Parathyroid adenoma (tissue), 2 donors: ENCODE measurements around the gene CEP128.

Experiments
- H2AFZ ChIP-seq: fragments of 300-600 bp; sonication (generic); one replicate; pipeline ENCODE4 v1.7.0; 2017; ENCODE audit warnings: antibody characterized with exemption, mild to moderate bottlenecking
- H3K27ac ChIP-seq: fragments of 300-600 bp; sonication (generic); one replicate; pipeline ENCODE4 v1.7.0; 2017
- H3K27me3 ChIP-seq: fragments of 300-600 bp; sonication (generic); one replicate; pipeline ENCODE4 v1.7.0; 2017; ENCODE audit warnings: low read length; ENCODE audit not compliant: control insufficient read depth, insufficient read depth
- H3K36me3 ChIP-seq: fragments of 300-600 bp; sonication (generic); one replicate; pipeline ENCODE4 v1.7.0; 2017; ENCODE audit warnings: low read length; ENCODE audit not compliant: control insufficient read depth, insufficient read depth
- H3K4me1 ChIP-seq: fragments of 300-600 bp; sonication (generic); one replicate; pipeline ENCODE4 v1.7.0; 2017; ENCODE audit warnings: control low read depth
- H3K4me2 ChIP-seq: fragments of 300-600 bp; sonication (generic); one replicate; pipeline ENCODE4 v1.7.0; 2017; ENCODE audit warnings: low read length
- H3K4me3 ChIP-seq: fragments of 300-600 bp; sonication (generic); one replicate; pipeline ENCODE4 v1.7.0; 2017; ENCODE audit warnings: low read depth, low read length
- H3K79me2 ChIP-seq: fragments of 300-600 bp; sonication (generic); one replicate; pipeline ENCODE4 v1.7.0; 2017; ENCODE audit warnings: control low read depth
- H3K9ac ChIP-seq: fragments of 300-600 bp; sonication (generic); one replicate; pipeline ENCODE4 v1.7.0; 2017; ENCODE audit warnings: mild to moderate bottlenecking
- H3K9me3 ChIP-seq: fragments of 300-600 bp; sonication (generic); one replicate; pipeline ENCODE4 v1.7.0; 2017; ENCODE audit warnings: low read length; ENCODE audit not compliant: control insufficient read depth
- TF ChIP-seq, protein P1 (sequence below): fragments of 300-600 bp; sonication (generic); IDR thresholded peaks from one replicate; pipeline ENCODE4 v1.7.0; 2017; ENCODE audit warnings: antibody characterized with exemption, mild to moderate bottlenecking
- donor health status: primary hyperparathyroidism.

Gene CEP128

DNA sequence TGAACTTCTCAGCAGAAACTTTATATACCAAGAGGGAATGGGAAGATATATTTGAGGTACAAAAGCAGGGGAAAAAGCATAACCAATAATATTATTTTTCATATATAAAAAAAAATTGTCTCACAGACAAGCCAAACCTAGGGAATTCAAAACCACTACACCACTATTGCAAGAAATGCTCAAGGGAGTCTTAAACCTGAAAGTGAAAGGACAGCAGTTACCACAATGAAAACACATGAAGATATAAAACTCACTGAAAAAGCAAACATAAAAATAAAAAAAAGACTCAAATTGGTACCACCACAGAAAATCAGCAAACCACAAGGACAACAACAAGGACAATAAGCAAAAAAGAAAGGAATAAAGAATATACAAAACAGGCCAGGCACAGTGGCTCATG is 131.9 kb downstream of the CEP128 start:
- Histone ChIP-seq H3K4me3 (no peak overlapping the region), H2AFZ (no peak overlapping the region), H3K79me2 (no peaks in the 10 kb centered on the region), H3K4me1 (no peaks in the 10 kb centered on the region), H3K9me3 (no peaks in the 10 kb centered on the region), H3K9ac (no peak overlapping the region), H3K27me3 (no peaks in the 10 kb centered on the region), H3K36me3 (no peaks in the 10 kb centered on the region), H3K27ac (no peak overlapping the region), H3K4me2 (no peak overlapping the region)
- TF ChIP-seq, protein P1, sequence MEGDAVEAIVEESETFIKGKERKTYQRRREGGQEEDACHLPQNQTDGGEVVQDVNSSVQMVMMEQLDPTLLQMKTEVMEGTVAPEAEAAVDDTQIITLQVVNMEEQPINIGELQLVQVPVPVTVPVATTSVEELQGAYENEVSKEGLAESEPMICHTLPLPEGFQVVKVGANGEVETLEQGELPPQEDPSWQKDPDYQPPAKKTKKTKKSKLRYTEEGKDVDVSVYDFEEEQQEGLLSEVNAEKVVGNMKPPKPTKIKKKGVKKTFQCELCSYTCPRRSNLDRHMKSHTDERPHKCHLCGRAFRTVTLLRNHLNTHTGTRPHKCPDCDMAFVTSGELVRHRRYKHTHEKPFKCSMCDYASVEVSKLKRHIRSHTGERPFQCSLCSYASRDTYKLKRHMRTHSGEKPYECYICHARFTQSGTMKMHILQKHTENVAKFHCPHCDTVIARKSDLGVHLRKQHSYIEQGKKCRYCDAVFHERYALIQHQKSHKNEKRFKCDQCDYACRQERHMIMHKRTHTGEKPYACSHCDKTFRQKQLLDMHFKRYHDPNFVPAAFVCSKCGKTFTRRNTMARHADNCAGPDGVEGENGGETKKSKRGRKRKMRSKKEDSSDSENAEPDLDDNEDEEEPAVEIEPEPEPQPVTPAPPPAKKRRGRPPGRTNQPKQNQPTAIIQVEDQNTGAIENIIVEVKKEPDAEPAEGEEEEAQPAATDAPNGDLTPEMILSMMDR = no peak

DNA sequence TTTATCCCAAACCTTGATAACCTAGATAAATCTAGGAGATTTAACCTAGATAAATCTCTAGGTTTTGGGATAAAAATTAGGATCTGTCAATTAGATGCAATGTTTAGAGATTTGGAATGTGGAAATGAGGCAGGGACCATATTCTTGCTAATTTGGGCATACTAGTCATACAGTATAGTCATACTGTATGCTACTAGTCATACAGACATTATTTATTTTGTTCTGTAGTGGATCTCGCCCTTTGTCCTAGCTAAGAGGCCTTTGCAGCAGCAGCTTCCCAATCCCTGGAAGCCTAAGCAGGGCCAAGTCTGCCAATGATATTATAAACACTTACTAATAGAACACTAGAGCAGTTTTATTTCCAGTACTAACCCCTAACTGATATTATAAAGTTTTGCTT is 136.4 kb downstream of the CEP128 start:
- no peak overlapping the region for H3K4me2 ChIP-seq
- no peaks in the 10 kb centered on the region for H3K36me3 ChIP-seq
- H3K9me3 ChIP-seq = no peaks in the 10 kb centered on the region
- H2AFZ ChIP-seq = no peak overlapping the region
- H3K4me1 ChIP-seq = peaks cover 4% of the 10 kb centered on the region
- no peaks in the 10 kb centered on the region for H3K27me3 ChIP-seq
- no peak overlapping the region for H3K9ac ChIP-seq
- TF ChIP-seq, protein P1 = no peak
- H3K4me3 ChIP-seq = no peak overlapping the region
- H3K79me2 ChIP-seq = no peaks in the 10 kb centered on the region
- no peak overlapping the region for H3K27ac ChIP-seq

DNA sequence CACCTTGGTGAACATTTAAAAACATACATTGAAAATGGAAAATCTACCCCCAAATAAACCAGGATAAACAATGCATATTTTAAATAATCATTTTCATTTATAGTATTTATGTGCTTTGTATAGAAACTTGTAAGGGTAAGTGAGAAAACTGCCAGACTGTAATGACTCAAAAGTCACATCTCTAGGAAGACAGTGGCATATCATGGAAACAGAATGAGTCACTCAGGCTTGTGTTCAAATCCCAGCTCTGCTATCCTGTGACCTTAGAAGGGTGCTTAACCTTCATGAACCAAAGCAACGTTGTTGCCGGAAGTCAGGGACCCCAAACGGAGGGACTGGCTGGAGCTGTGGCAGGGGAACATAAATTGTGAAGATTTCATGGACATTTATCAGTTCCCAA is 142.7 kb downstream of the CEP128 start:
- H3K36me3 ChIP-seq = no peaks in the 10 kb centered on the region

GRCh38 chr14:80798211-80798610 is 143.3 kb downstream of the CEP128 start:
- Histone ChIP-seq H3K36me3 (no peaks in the 10 kb centered on the region), H3K9me3 (no peaks in the 10 kb centered on the region), H2AFZ (no peak overlapping the region), H3K79me2 (no peaks in the 10 kb centered on the region), H3K4me3 (no peak overlapping the region), H3K27me3 (no peaks in the 10 kb centered on the region), H3K9ac (no peak overlapping the region), H3K4me1 (peaks cover 4% of the 10 kb centered on the region), H3K27ac (no peak overlapping the region), H3K4me2 (no peak overlapping the region)
- TF ChIP-seq, protein P1 = no peak

More for the DNA sequence above, 142.7 kb downstream of the CEP128 start:
- H3K27ac ChIP-seq = no peak overlapping the region
- no peak overlapping the region for H3K4me2 ChIP-seq
- TF ChIP-seq, protein P1 = no peak
- no peak overlapping the region for H3K4me3 ChIP-seq
- no peak overlapping the region for H3K9ac ChIP-seq
- H3K79me2 ChIP-seq = no peaks in the 10 kb centered on the region
- H3K4me1 ChIP-seq = peaks cover 4% of the 10 kb centered on the region
- H2AFZ ChIP-seq = no peak overlapping the region
- H3K27me3 ChIP-seq = no peaks in the 10 kb centered on the region
- no peaks in the 10 kb centered on the region for H3K9me3 ChIP-seq

DNA sequence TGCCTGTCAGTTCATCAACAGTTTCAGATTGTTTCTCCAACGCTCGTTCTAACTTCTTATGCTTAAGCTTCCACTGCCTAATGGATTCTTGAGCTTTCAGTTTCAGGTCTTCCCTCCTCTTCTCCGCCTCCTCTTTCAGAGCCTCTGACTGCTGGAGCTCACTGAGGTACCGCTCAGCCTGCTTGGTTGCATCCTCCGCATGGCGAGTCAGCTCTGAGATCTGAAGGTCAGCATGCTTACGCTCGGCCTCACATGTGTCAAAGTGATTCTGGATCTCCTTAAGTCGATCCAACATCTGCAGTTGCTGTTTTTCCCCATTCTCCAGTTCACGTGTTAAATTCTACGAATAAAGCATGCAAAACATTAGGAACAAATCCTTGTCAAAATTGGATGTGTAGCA is 148.8 kb downstream of the CEP128 start:
- H3K4me3 ChIP-seq = no peak overlapping the region
- H3K36me3 ChIP-seq = no peaks in the 10 kb centered on the region
- no peaks in the 10 kb centered on the region for H3K79me2 ChIP-seq
- no peaks in the 10 kb centered on the region for H3K27me3 ChIP-seq
- no peaks in the 10 kb centered on the region for H3K4me1 ChIP-seq
- H3K9me3 ChIP-seq = no peaks in the 10 kb centered on the region
- TF ChIP-seq, protein P1 = no peak
- H3K4me2 ChIP-seq = no peak overlapping the region
- H3K9ac ChIP-seq = no peak overlapping the region
- no peak overlapping the region for H3K27ac ChIP-seq
- H2AFZ ChIP-seq = no peak overlapping the region
